ENCODE measurements around the gene HSD17B13. TPM values are rescaled to one million over a fixed set of nuclear protein-coding genes. Genes with fewer than 3 reads are reported as not detected.
"Not testable (repeated sequence)": the region's sequence is repeated elsewhere in the genome, so short reads cannot be mapped to it uniquely, and the experiment has no call there.

Gene HSD17B13
- total and polyA plus RNA-seq, 2 of the 13 experiments (the other 11 are each of a cell fraction or from before 2014, with no cell fraction given): 0.04 to 0.15 TPM

DNA sequence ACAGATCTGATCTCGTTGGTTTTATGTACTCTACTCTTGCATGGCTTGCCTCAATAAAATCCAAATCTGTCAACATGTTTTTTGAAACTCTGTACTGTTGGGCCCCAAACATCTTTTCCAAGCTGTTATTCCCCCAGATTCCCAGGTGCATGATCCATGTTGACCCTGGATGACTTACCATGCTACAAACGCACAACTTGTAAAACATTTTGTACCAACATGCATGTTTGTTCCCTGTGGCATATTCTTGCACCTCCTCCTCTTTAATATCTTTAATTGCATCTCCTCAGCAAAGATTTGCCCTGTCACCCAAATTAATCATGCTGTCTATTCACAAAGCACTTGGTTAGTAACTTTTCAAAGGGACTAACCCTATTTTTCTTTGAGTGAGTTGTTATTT is 24.3 kb downstream of the HSD17B13 start (continued):
- TF ChIP-seq ATF2 (CRISPR knock-in tag; IDR thresholded peaks at IDR 0.05) (no peak), ERF (CRISPR knock-in tag; IDR thresholded peaks at IDR 0.05) (no peak), ZSCAN20 (CRISPR knock-in tag; IDR thresholded peaks at IDR 0.05; ENCODE audit: borderline replicate concordance) (no peak)

DNA sequence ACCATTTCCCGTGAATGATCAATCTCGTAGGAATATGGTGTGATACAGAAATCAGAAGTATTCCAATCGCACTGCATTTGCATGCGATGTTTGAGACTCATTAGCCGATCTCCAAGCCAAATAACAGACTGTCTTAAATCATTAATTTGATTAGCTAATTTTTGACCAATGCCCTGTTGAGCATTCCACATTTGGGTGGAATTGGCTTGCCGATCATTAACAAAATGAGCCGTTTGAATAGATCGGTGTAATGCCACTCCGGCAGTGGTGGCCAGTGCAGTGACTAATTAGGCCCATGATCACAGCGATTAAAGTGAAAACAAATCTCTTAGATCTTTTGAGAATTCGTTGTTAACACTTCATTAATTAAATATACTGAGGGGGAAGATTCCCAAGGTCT is 27.8 kb downstream of the HSD17B13 start:
- H2AFZ ChIP-seq (ENCODE audit: low read length); H3K27ac ChIP-seq (ENCODE audit: extremely low read length, insufficient read depth, low read length); DNase-seq (ENCODE audit: low spot score); H3K9ac ChIP-seq (ENCODE audit: insufficient read depth, low read depth, low read length); BruUV-seq (replicated peaks); H3K79me2 ChIP-seq (ENCODE audit: insufficient read depth, low read length); ATAC-seq; H3K9me3 ChIP-seq (ENCODE audit: low read length); H4K20me1 ChIP-seq (ENCODE audit: insufficient read depth, low read length); H3K4me2 ChIP-seq (ENCODE audit: low read depth, low read length); H3K27me3 ChIP-seq (ENCODE audit: control insufficient read depth in 1 of 2, insufficient read depth in 2 of 2, low read length in 2 of 2); H3K36me3 ChIP-seq (replicated peaks in 1 of 2; ENCODE audit: control insufficient read depth in 1 of 2, insufficient read depth in 2 of 2, low read length in 2 of 2); H3K4me1 ChIP-seq (ENCODE audit: insufficient read depth, low read length); intact Hi-C loops (cut with micrococcal nuclease; ENCODE audit: unreplicated experiment); FAIRE-seq; CTCF ChIA-PET (ENCODE audit: low intra/inter-chr PET ratio, low total read pairs); in situ Hi-C loops (cut with HindIII; ENCODE audit: extremely low pct_ligation_motif_present, low pct_unique_long_range_greater_than_20kb); POLR2A ChIA-PET; H3K4me3 ChIP-seq (replicated peaks in 1 of 3; ENCODE audit: insufficient read depth in 1 of 3, low read depth in 2 of 3, low read length in 3 of 3): not testable (repeated sequence)
- WGBS (ENCODE audit: low lambda C conversion rate): 42% methylated on average over 11 of the region's 11 CpGs

- BruUV-seq (replicated peaks); intact Hi-C loops (cut with micrococcal nuclease; ENCODE audit: unreplicated experiment): not testable (repeated sequence)
- WGBS (ENCODE audit: low lambda C conversion rate): 31% methylated on average over 7 of the region's 7 CpGs
These were observed 28.8 kb downstream of the HSD17B13 start for GRCh38 chr4:87293889-87294288.

More at GRCh38 chr4:87293889-87294288, 28.8 kb downstream of the HSD17B13 start:
- H3K79me2 ChIP-seq (ENCODE audit: insufficient read depth, low read length); H4K20me1 ChIP-seq (ENCODE audit: insufficient read depth, low read length); H3K36me3 ChIP-seq (replicated peaks in 1 of 2; ENCODE audit: control insufficient read depth in 1 of 2, insufficient read depth in 2 of 2, low read length in 2 of 2); H3K9me3 ChIP-seq (ENCODE audit: low read length); H3K4me3 ChIP-seq (replicated peaks in 1 of 3; ENCODE audit: insufficient read depth in 1 of 3, low read depth in 2 of 3, low read length in 3 of 3); ATAC-seq; H3K27ac ChIP-seq (ENCODE audit: extremely low read length, insufficient read depth, low read length); CTCF ChIA-PET (ENCODE audit: low intra/inter-chr PET ratio, low total read pairs); DNase-seq (ENCODE audit: low spot score); POLR2A ChIA-PET; in situ Hi-C loops (cut with HindIII; ENCODE audit: extremely low pct_ligation_motif_present, low pct_unique_long_range_greater_than_20kb); H3K4me1 ChIP-seq (ENCODE audit: insufficient read depth, low read length); H3K4me2 ChIP-seq (ENCODE audit: low read depth, low read length); H3K9ac ChIP-seq (ENCODE audit: insufficient read depth, low read depth, low read length); FAIRE-seq; H2AFZ ChIP-seq (ENCODE audit: low read length); H3K27me3 ChIP-seq (ENCODE audit: control insufficient read depth in 1 of 2, insufficient read depth in 2 of 2, low read length in 2 of 2): not testable (repeated sequence)
